Tibial nerve (tissue), 4 donors: ENCODE data around the gene CARD9. TPM values are rescaled to one million over a fixed set of nuclear protein-coding genes. Genes with fewer than 3 reads are reported as not detected.

Source experiments
- DNase-seq, 2 donors: peaks; one replicate each; pipeline ENCODE4 v3.0.0-alpha.2; 2019; ENCODE audit warnings: low spot score in 2 of 2
- H3K27ac ChIP-seq, 4 donors: fragments of 200-600 bp; sonication (generic) in 3 of 4; one replicate each; pipeline ENCODE4 v1.5.1; 2017 to 2019; ENCODE audit warnings: mild to moderate bottlenecking in 1 of 4
- H3K27me3 ChIP-seq, 2 donors: fragments of 200-600 bp; sonication (generic) in 1 of 2; one replicate each; pipeline versions ENCODE4 v1.5.1 to v1.6.0; 2017 to 2019
- H3K36me3 ChIP-seq, 3 donors: fragments of 200-600 bp; sonication (generic); one replicate each; pipeline ENCODE4 v1.5.1; 2018 to 2019
- H3K4me1 ChIP-seq, 4 donors: fragments of 200-600 bp; sonication (generic) in 3 of 4; one replicate each; pipeline ENCODE4 v1.5.1; 2017 to 2019
- H3K4me3 ChIP-seq, 4 donors: fragments of 200-600 bp; sonication (generic) in 3 of 4; one replicate each; pipeline ENCODE4 v1.5.1; 2017 to 2019; ENCODE audit warnings: mild to moderate bottlenecking in 1 of 4, moderate library complexity in 1 of 4
- H3K9me3 ChIP-seq, 4 donors: fragments of 200-600 bp; sonication (generic) in 3 of 4; one replicate each; pipeline ENCODE4 v1.5.1; 2017 to 2019
- CTCF ChIP-seq, 5 experiments: fragments of 200-600 bp in 3 of 5; fragments of 450-650 bp in 2 of 5; sonication (generic) in 3 of 5; IDR thresholded peaks; one replicate each; pipeline ENCODE4 v1.5.1; 2016 to 2019; ENCODE audit warnings: antibody characterized with exemption in 5 of 5, mild to moderate bottlenecking in 3 of 5, moderate library complexity in 2 of 5
- EP300 ChIP-seq, 2 donors: sonication (generic); formaldehyde crosslinking; IDR thresholded peaks; one replicate each; pipeline ENCODE4 v1.6.1; 2017; ENCODE audit warnings: antibody characterized with exemption in 2 of 2, mild to moderate bottlenecking in 1 of 2
- POLR2A ChIP-seq, 2 donors: fragments of 450-650 bp; IDR thresholded peaks; one replicate each; pipeline ENCODE4 v1.6.1; 2017; ENCODE audit warnings: antibody characterized with exemption in 2 of 2, mild to moderate bottlenecking in 2 of 2, moderate library complexity in 2 of 2
- WGBS, 2 donors: methylation state at CpG; one replicate each; pipeline ENCODE4 v1.1.5; 2018; 5-methylcytosine and 5-hydroxymethylcytosine counted together
- total RNA-seq, 4 donors: library from RNA; depleted of rRNA; stranded (reverse); fragments of >200 nt; gene quantifications; one replicate each; pipeline ENCODE4 v1.1.0, GENCODE V29; 2016

The CARD9 gene
- total RNA-seq, 4 donors from 2014 or later, result 3.1 to 19.8 (median 3.1) TPM

DNA sequence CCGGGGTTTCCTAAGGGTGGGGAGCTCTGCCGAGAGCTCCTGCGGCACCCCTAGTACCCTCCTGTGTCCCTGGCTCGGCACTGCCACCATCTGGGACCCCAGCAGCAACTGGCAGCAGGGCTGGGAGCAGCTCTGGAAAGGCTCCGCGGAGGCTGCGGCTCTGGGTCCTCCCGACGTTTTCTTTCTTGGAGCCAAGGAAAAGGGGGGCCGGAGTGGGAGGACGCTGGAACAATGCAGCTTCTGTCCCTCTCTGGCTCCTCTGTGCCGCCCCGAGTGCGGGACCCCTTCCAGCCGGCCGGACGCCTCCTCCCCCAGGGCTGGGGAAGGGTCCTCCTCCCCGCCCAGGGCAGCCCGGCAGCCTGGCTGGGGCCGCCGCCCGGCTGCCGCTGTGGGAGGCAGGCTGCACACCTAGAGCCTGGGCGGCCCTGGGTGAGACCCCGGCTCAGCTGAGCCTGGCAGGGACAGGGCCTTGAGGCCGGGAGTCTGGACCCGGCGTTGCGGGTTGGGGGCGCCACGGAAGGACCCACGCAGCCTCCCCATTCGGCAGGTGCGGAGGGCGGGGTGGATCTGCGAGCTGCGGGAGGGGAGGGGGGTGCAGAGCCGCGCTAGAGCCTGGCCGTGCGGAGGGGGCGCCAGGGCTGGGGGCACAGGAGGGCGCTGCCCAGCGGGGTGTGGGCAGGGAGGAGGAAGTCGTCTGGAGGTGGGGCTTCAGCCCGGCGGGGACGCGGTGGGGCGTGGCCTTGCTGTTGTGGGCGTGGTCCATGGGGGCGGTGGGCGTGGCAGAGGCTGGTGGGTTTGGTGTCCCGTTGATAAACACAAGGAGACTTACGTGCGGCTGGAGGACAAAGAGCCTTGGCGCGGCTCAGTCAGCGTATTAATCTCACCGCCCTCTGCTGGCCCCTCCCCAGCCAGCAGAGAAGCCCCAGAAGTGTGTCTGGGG, 31.0 kb downstream of the CARD9 start:
- peak in 1 of 2 donors; percentile 49 for TF ChIP-seq POLR2A (IDR thresholded peaks at IDR 0.05)
- TF ChIP-seq CTCF (IDR thresholded peaks at IDR 0.05), result peak in 3 of 5 experiments; percentile 10 to 33 (median 20)
- peak in 1 of 2 donors; percentile 63 for TF ChIP-seq EP300 (IDR thresholded peaks at IDR 0.05)
- Histone ChIP-seq H3K4me3 (peak overlapping the region; percentile 32 to 53 (median 43)), H3K27me3 (no peaks in the 10 kb centered on the region), H3K4me1 (peaks cover 0 to 91% (median 50%) of the 10 kb centered on the region in 4 donors), H3K27ac (peak overlapping the region; percentile 81 to 93 (median 88)), H3K36me3 (peaks cover 0 to 33% (median 0%) of the 10 kb centered on the region in 3 donors), H3K9me3 (no peaks in the 10 kb centered on the region)
- DNase-seq, result peak; percentile 80
- 10 to 23% methylated on average over 39 to 40 of the region's 60 CpGs for WGBS, 2 donors

GRCh38 chr9:136341769-136342168, 31.7 kb downstream of the CARD9 start:
- no peak for TF ChIP-seq POLR2A (IDR thresholded peaks at IDR 0.05)
- TF ChIP-seq EP300 (IDR thresholded peaks at IDR 0.05), result no peak
- no peak for TF ChIP-seq CTCF (IDR thresholded peaks at IDR 0.05)
- no peaks in the 10 kb centered on the region for H3K9me3 ChIP-seq
- H3K36me3 ChIP-seq, result peaks cover 0 to 40% (median 0%) of the 10 kb centered on the region in 3 donors
- H3K27ac ChIP-seq, result peak overlapping the region; percentile 81 to 93 (median 88)
- peak overlapping the region in 1 of 4 donors; percentile 53 for H3K4me3 ChIP-seq
- no peaks in the 10 kb centered on the region for H3K27me3 ChIP-seq
- WGBS, 2 donors, result 41 to 55% methylated on average over 9 to 10 of the region's 10 CpGs
- no peak for DNase-seq
- peaks cover 0 to 84% (median 43%) of the 10 kb centered on the region in 4 donors for H3K4me1 ChIP-seq

- Histone ChIP-seq H3K36me3 (peaks cover 0 to 46% (median 0%) of the 10 kb centered on the region in 3 donors), H3K4me1 (peaks cover 0 to 78% (median 39%) of the 10 kb centered on the region in 4 donors), H3K27ac (peak overlapping the region; percentile 81 to 93 (median 88)), H3K4me3 (no peak overlapping the region), H3K9me3 (no peaks in the 10 kb centered on the region), H3K27me3 (no peaks in the 10 kb centered on the region)
- 44 to 58% methylated on average over 10 to 12 of the region's 18 CpGs for WGBS, 2 donors
- TF ChIP-seq CTCF (IDR thresholded peaks at IDR 0.05), result peak in 1 of 5 experiments; percentile 8
- TF ChIP-seq POLR2A (IDR thresholded peaks at IDR 0.05), result no peak
- peak in 1 of 2 donors; percentile 61 for TF ChIP-seq EP300 (IDR thresholded peaks at IDR 0.05)
- DNase-seq, result no peak
These were observed 32.3 kb downstream of the CARD9 start for GRCh38 chr9:136341042-136341655.

DNA sequence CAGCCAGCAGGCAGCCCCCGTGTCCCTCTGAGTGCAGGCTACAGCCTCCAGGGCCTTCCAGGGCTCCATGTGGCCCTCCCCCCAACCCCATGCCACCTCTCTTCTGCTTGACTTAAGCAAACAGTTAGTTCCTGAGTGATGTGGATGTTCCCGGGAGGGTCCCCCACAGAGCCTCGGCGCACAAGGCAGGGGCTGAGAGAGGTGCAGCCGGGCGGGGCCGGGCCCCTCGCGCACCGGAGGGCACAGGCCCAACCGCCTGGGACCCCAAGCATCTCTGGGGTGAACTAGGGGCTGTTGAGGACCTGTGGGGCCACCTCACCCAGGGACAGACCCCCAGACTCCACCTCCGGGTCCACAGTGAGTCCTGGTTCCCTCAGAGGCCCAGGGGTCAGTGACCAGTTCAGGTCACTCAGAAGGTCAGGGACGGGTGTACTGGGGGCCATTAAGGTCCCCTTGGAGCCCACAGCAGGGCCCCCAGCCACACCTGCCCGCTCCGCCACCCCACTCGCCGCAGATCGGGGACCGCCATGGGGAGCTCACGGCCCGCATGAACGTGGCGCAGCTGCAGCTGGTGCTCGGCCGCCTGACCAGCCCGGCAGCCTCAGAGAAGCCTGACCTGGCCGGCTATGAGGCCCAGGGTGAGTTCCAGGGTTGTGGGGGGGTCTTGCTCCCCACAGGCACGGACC, 33.0 kb downstream of the CARD9 start:
- 81 to 86% methylated on average over 4 to 19 of the region's 28 CpGs for WGBS, 2 donors
- TF ChIP-seq EP300 (IDR thresholded peaks at IDR 0.05) (no peak), CTCF (IDR thresholded peaks at IDR 0.05) (no peak), POLR2A (IDR thresholded peaks at IDR 0.05) (no peak)
- H3K27ac ChIP-seq, result peak overlapping the region; percentile 81 to 93 (median 88)
- H3K4me3 ChIP-seq, result no peak overlapping the region
- no peaks in the 10 kb centered on the region for H3K27me3 ChIP-seq
- H3K4me1 ChIP-seq, result peaks cover 0 to 77% (median 37%) of the 10 kb centered on the region in 4 donors
- no peak for DNase-seq
- no peaks in the 10 kb centered on the region for H3K9me3 ChIP-seq
- H3K36me3 ChIP-seq, result peaks cover 0 to 52% (median 0%) of the 10 kb centered on the region in 3 donors
